ENCODE data around the gene SDK1.

The SDK1 gene

DNA sequence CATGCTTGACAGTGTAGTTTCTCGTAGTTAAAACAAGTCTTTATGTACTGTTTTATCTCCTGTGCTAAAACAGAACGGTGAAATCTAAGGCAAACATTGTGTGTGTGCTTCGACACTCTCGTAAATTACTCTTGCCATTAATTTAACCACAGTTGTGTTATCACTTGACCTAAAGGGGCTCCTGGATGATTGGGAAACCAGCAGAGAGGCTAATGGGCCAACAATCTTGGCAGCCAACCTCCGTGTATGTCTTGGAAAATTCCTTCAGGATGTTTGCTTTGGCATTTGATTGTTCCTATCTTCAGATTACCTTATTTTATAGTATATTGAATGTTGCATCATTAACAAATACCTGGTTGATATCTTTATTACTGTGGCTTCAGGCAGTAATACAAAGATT lies 409.5 kb downstream of the SDK1 start:
- ChIA-PET POLR2A (ENCODE audit: low non-redundant PET) (no interaction called here), CTCF (no interaction called here)
- TF ChIP-seq, protein P1, sequence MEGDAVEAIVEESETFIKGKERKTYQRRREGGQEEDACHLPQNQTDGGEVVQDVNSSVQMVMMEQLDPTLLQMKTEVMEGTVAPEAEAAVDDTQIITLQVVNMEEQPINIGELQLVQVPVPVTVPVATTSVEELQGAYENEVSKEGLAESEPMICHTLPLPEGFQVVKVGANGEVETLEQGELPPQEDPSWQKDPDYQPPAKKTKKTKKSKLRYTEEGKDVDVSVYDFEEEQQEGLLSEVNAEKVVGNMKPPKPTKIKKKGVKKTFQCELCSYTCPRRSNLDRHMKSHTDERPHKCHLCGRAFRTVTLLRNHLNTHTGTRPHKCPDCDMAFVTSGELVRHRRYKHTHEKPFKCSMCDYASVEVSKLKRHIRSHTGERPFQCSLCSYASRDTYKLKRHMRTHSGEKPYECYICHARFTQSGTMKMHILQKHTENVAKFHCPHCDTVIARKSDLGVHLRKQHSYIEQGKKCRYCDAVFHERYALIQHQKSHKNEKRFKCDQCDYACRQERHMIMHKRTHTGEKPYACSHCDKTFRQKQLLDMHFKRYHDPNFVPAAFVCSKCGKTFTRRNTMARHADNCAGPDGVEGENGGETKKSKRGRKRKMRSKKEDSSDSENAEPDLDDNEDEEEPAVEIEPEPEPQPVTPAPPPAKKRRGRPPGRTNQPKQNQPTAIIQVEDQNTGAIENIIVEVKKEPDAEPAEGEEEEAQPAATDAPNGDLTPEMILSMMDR (conservative IDR thresholded peaks at IDR 0.05; ENCODE audit: low read depth): no peak
- DNase-seq (ENCODE audit: low spot score): no peak
- H3K27ac ChIP-seq: no peak overlapping the region

GRCh38 chr7:3712841-3713240 lies 411.8 kb downstream of the SDK1 start:
- CTCF ChIA-PET: interaction anchor here (1.3 kb wide), 1 partner anchor 39 kb away, joined by 3 read pairs; no protein-coding TSS in a partner anchor
- TF ChIP-seq, protein P1 (conservative IDR thresholded peaks at IDR 0.05; ENCODE audit: low read depth): no peak
- DNase-seq (ENCODE audit: low spot score): no peak
- H3K27ac ChIP-seq: no peak overlapping the region
- POLR2A ChIA-PET (ENCODE audit: low non-redundant PET): interaction anchor here (0.8 kb wide), 1 partner anchor 576 kb away, joined by 3 read pairs; no protein-coding TSS in a partner anchor

DNA sequence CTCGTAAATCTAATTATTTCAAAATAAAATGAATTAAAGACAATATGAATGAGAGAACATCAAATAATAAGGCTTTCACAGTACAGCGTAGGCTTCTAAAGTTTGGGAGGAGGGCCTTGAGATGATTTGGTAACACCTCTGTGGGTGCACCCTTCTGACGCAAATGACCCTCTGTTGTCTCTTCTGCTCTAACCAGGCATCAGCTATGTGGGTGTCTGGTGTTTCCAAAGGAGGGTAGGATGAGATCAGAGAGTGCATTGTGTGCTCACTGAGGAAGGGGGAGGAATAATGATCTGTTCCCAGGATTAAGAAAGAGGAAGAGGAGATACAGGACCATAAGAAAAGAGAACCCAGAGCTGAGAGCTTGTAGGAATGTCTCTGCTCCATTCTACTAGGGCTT lies 420.4 kb downstream of the SDK1 start:
- CTCF ChIA-PET: no interaction called here
- POLR2A ChIA-PET (ENCODE audit: low non-redundant PET): no interaction called here
- no peak for DNase-seq (ENCODE audit: low spot score)
- TF ChIP-seq, protein P1 (conservative IDR thresholded peaks at IDR 0.05; ENCODE audit: low read depth): no peak
- H3K27ac ChIP-seq: no peak overlapping the region

DNA sequence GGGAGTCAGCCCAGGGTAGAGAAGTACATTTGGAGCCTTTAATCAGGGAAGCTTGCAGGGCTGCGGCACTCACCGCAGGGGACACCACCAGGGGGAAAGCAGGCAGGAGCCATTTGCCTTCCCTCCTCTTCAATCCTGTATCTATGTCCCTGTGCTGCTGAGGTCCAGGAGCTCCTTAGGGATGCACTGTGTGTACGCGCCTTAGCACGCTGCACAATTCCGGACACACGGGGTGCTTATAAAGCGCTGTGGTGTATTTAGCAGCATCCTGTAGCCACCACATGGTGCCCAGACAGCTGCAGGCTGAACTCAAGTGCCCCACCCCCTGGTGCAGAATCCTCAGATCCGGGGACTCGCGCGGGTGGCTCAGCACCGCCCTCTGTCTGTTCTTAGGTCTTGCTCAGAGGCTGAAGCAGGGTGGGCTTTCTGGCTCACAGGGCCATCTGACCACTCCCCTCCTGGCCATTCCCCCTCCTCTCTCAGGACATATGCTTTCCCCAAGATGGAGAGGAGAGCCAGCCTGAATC lies 421.4 kb downstream of the SDK1 start:
- no peak overlapping the region for H3K27ac ChIP-seq
- POLR2A ChIA-PET (ENCODE audit: low non-redundant PET): no interaction called here
- TF ChIP-seq, protein P1 (conservative IDR thresholded peaks at IDR 0.05; ENCODE audit: low read depth): no peak
- CTCF ChIA-PET: no interaction called here
- DNase-seq (ENCODE audit: low spot score): no peak

DNA sequence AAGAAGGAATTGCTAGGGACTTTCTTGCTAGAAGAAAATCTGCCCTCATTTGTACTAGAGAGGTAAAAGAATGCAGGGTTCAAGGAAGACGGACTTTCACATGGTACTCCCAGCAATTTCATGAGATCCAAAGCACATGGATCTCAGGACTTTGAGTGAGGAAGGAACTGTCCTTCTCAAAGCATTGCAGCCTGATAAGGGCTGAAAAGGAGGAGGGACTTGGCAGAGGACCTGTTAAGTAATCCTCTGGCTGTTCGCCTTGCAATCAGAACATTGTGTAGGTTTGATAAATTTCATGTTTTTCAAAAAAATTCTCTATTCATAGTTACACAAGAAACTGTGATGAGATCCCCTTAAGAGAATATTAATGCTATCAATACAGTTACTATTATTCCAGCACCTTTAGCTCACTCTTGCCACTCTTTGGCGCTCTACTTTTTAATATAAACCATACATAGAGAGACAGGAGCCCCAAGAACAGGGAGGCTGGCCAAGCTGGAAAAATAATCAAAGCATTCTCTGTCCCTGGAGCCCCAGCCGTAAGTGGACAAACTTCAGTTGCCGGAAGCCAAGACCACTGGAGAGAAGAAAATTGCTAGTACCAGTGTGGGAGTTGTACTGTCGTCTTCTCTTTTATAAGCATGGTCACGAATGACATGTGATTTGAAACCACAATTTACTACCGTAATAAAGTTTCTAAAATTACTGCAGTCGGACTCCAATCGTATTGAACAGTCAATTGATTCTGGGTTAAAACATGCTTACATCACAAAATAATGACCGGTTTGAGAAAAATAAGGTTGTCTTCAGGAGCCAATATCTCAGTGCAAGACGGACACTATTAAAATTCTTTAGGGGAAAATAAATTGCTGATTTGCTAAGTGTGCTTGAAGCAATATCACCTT lies 424.4 kb downstream of the SDK1 start:
- POLR2A ChIA-PET (ENCODE audit: low non-redundant PET): no interaction called here
- CTCF ChIA-PET: no interaction called here
- TF ChIP-seq, protein P1 (conservative IDR thresholded peaks at IDR 0.05; ENCODE audit: low read depth): no peak

DNA sequence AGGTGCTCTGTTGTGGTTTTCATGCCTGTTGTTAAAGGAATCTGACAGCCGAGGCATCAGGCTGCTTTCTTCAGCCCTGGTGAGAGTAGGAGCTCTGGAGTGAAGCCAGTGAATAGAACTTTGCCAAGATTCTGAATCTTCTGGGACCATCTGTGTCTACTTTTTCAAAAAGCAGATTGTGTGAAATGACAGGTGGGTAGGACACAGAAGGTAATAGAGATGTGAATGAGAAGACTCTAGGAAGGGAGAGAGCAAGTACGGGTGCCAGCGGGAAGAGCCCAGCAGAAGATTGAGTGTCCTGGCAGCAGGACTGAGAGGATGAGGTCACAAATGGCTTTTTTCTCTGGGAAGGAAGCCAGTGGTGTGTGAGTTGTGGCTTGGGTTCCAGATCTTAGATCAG lies 429.2 kb downstream of the SDK1 start:
- CTCF ChIA-PET: no interaction called here
- no peak overlapping the region for H3K27ac ChIP-seq
- TF ChIP-seq, protein P1 (conservative IDR thresholded peaks at IDR 0.05; ENCODE audit: low read depth): no peak
- no peak for DNase-seq (ENCODE audit: low spot score)
- POLR2A ChIA-PET (ENCODE audit: low non-redundant PET): no interaction called here

More for the DNA sequence above, 424.4 kb downstream of the SDK1 start:
- H3K27ac ChIP-seq: no peak overlapping the region
- no peak for DNase-seq (ENCODE audit: low spot score)
